K562 (cell line): ENCODE results near the gene STARD6. TPM values are rescaled to one million over a fixed set of nuclear protein-coding genes. Genes with fewer than 3 reads are reported as not detected.

Experiments
- ATAC-seq: fragments of 200-7000 bp; cut with Tn5 transposase; 3 replicates; pipeline ENCODE4 v1.9.1; 2020; ENCODE audit warnings: moderate library complexity
- BruUV-seq: library from RNA; stranded (reverse); fragments of 400-500 nt; replicated peaks from 2 replicates; lab custom pipeline; 2021; lab: Mats Ljungman, UMichigan
- CTCF ChIA-PET: fragments of 300-600 bp; formaldehyde crosslinking; extraction: SDS; loops from one replicate; lab custom pipeline; 2021; ENCODE audit warnings: low intra/inter-chr PET ratio; lab: Yijun Ruan, JAX
- POLR2A ChIA-PET: fragments of 300-600, 350-650 bp; sonication (Branson Sonifier 250); formaldehyde crosslinking; extraction: SDS; loops from one replicate; lab custom pipeline; 2021; ENCODE audit warnings: antibody characterized with exemption, inconsistent platforms; lab: Yijun Ruan, JAX
- DNase-seq, 4 experiments: peaks; one replicate each; pipeline versions ENCODE4 v3.0.0 to v3.0.0-alpha.2; 2011 to 2018; ENCODE audit warnings: low spot score in 3 of 4, mixed read lengths in 3 of 4; ENCODE audit errors: extremely low read depth in 1 of 4
- FAIRE-seq: peaks from 2 replicates; lab custom pipeline; 2011; peaks lifted over from hg19 to GRCh38; lab: Jason Lieb, UNC
- H2AFZ ChIP-seq: 2 replicates; pipeline ENCODE4 v1.6.0; 2011; ENCODE audit warnings: low read depth, low read length, control low read depth, inconsistent platforms
- H3K27ac ChIP-seq: fragments of 200-600 bp; 3 replicates; pipeline ENCODE4 v1.8.0; 2011; ENCODE audit warnings: low read depth, mild to moderate bottlenecking, control low read depth, inconsistent platforms, low read length, moderate library complexity, mixed read lengths; ENCODE audit errors: extremely low read depth
- H3K27me3 ChIP-seq, 2 experiments: fragments of 300-600 bp in 1 of 2; 2 replicates in 1 of 2; 3 replicates in 1 of 2; pipeline versions ENCODE4 v1.6.0 to v1.8.0; 2011; ENCODE audit warnings: inconsistent platforms in 2 of 2, low read length in 2 of 2, mild to moderate bottlenecking in 1 of 2, mixed read lengths in 1 of 2, moderate library complexity in 1 of 2; ENCODE audit not compliant: control insufficient read depth in 2 of 2, insufficient read depth in 2 of 2
- H3K36me3 ChIP-seq: fragments of 300-600 bp; 3 replicates; pipeline ENCODE4 v1.8.0; 2011; ENCODE audit warnings: mild to moderate bottlenecking, low read length, inconsistent platforms; ENCODE audit not compliant: control insufficient read depth, insufficient read depth
- H3K4me1 ChIP-seq, 2 experiments: fragments of 200-600 bp in 1 of 2; replicated peaks in 1 of 2; 2 replicates in 1 of 2; 3 replicates in 1 of 2; pipeline versions ENCODE4 v1.5.1 to v1.8.0; 2011; ENCODE audit warnings: inconsistent platforms in 2 of 2, low read length in 2 of 2, mild to moderate bottlenecking in 1 of 2, mixed read lengths in 1 of 2, moderate library complexity in 1 of 2; ENCODE audit not compliant: control insufficient read depth in 2 of 2, insufficient read depth in 2 of 2
- H3K4me2 ChIP-seq: 2 replicates; pipeline ENCODE4 v1.6.1; 2011; ENCODE audit warnings: low read length, control low read depth, inconsistent platforms, mixed read lengths; ENCODE audit not compliant: insufficient read depth
- H3K4me3 ChIP-seq: fragments of 200-600 bp; sonication (generic), shearing (Covaris generic); 2 replicates; pipeline ENCODE4 v1.5.1; 2016; ENCODE audit warnings: control low read depth, inconsistent platforms
- H3K79me2 ChIP-seq: fragments of 200-600 bp; 3 replicates; pipeline ENCODE4 v1.8.0; 2011; ENCODE audit warnings: low read length, inconsistent platforms; ENCODE audit not compliant: control insufficient read depth, insufficient read depth
- H3K9ac ChIP-seq, 2 experiments: 2 replicates each; pipeline versions ENCODE4 v1.6.0 to v1.6.1; 2011; ENCODE audit warnings: low read depth in 2 of 2, low read length in 2 of 2, control low read depth in 1 of 2, inconsistent platforms in 1 of 2, mild to moderate bottlenecking in 1 of 2, mixed read lengths in 1 of 2; ENCODE audit not compliant: insufficient read depth in 1 of 2
- H3K9me1 ChIP-seq: one replicate; pipeline ENCODE4 v1.6.0; 2011; ENCODE audit warnings: inconsistent platforms, mild to moderate bottlenecking, low read length, moderate library complexity; ENCODE audit not compliant: control insufficient read depth, insufficient read depth
- H3K9me3 ChIP-seq: replicated peaks from 2 replicates; pipeline ENCODE4 v1.5.1; 2011; ENCODE audit warnings: low read depth, low read length, inconsistent platforms; ENCODE audit not compliant: control insufficient read depth, insufficient read depth
- H4K20me1 ChIP-seq: replicated peaks from 2 replicates; pipeline ENCODE4 v1.6.1; 2011; ENCODE audit warnings: low read length, inconsistent platforms, mixed read lengths; ENCODE audit not compliant: control insufficient read depth, insufficient read depth
- FOXA1 ChIP-seq: fragments of 450-650 bp; IDR thresholded peaks from 2 replicates; pipeline ENCODE4 v1.6.1; 2016; ENCODE audit warnings: mild to moderate bottlenecking, borderline replicate concordance
- RFX5 ChIP-seq: IDR thresholded peaks from 2 replicates; pipeline ENCODE4 v1.6.1; 2011; ENCODE audit warnings: low read depth, mild to moderate bottlenecking, improper control_type of control experiment, low read length
- TRIM28 ChIP-seq: fragments of 450-650 bp; IDR thresholded peaks from 2 replicates; pipeline ENCODE4 v1.6.1; 2017
- ZNF408 ChIP-seq: fragments of 250-450 bp; sonication (Bioruptor Pico); IDR thresholded peaks from 2 replicates; pipeline ENCODE4 v1.4.0; 2020; ENCODE audit warnings: low read depth, mild to moderate bottlenecking, moderate library complexity
- ZNF512 ChIP-seq: IDR thresholded peaks from 2 replicates; pipeline ENCODE4 v1.6.1; 2016; ENCODE audit warnings: missing genetic modification characterization, missing compliant biosample characterization
- ZNF518B ChIP-seq: fragments of 250-450 bp; sonication (Bioruptor Pico); IDR thresholded peaks from 2 replicates; pipeline ENCODE4 v1.5.0; 2021; ENCODE audit warnings: mild to moderate bottlenecking, moderate library complexity
- ZNF696 ChIP-seq: fragments of 250-450 bp; sonication (Bioruptor Pico); conservative IDR thresholded peaks from 2 replicates; pipeline ENCODE4 v1.4.0; 2020; ENCODE audit warnings: mild to moderate bottlenecking, moderate library complexity
- WGBS: fragments of 100-300 bp; shearing (Covaris generic); methylation state at CpG from one replicate; pipeline ENCODE4 v1.1.6; 2016; ENCODE audit warnings: low coverage, mixed read lengths; ENCODE audit not compliant: insufficient coverage; ENCODE audit errors: missing lambda C conversion rate; 5-methylcytosine and 5-hydroxymethylcytosine counted together
- in situ Hi-C: fragments of 300-500 bp; cut with MboI; formaldehyde crosslinking; loops from 4 replicates; pipeline ENCODE4 v1.15.0; 2018; ENCODE audit warnings: inconsistent platforms, mixed read lengths
- intact Hi-C: fragments of 100-400 bp; cut with micrococcal nuclease; formaldehyde crosslinking; loops from 2 replicates; pipeline ENCODE4 v1.14.2; 2022
- polyA plus RNA-seq, 8 experiments: library from polyadenylated mRNA; depleted of rRNA in 4 of 8; stranded (reverse) in 5 of 8; unstranded in 3 of 8; fragments of >200 nt; fragmentation: Nextera tagmentation in 2 of 8; fragmentation: Illumina TruSeq in 1 of 8; extraction: Ambion mirVana in 2 of 8; extraction: Trizol in 1 of 8; gene quantifications; 2 replicates each; pipeline versions ENCODE4 v1.2.1 to v1.2.3, GENCODE V29; 2011 to 2014; ENCODE audit warnings: inconsistent platforms in 1 of 8, missing spikeins in 1 of 8
- total RNA-seq, 7 experiments: library from RNA; depleted of rRNA in 6 of 7; stranded (reverse); fragments of >200 nt in 6 of 7; fragmentation: Illumina TruSeq in 2 of 7; extraction: Trizol in 2 of 7; gene quantifications; 2 replicates each; pipeline versions ENCODE4 v1.2.1 to v1.2.3, GENCODE V29; 2011 to 2021; ENCODE audit warnings: low replicate concordance in 1 of 7

STARD6 gene
- total and polyA plus RNA-seq, 9 of the 15 experiments (the other 6 are each of a cell fraction or from before 2014, with no cell fraction given), result 0.11 to 0.15 TPM; not detected in 7

GRCh38 chr18:54389143-54389505 is 31.5 kb upstream of the STARD6 start:
- H3K79me2 ChIP-seq, result no peaks in the 10 kb centered on the region
- H3K4me2 ChIP-seq, result peak overlapping the region; percentile 48; the same call in 1 of the 2 replicates
- DNase-seq, result no peak
- H3K4me3 ChIP-seq, result no peak overlapping the region
- FAIRE-seq, result no peak
- TF ChIP-seq FOXA1, result no peak
- TF ChIP-seq RFX5, result no peak
- no peak for TF ChIP-seq ZNF696
- TF ChIP-seq ZNF408 (CRISPR knock-in tag), result no peak
- TF ChIP-seq ZNF512 (tag), result no peak
- 0 out of 2 replicates have a peak, but pooled peaks have one; percentile 1 for TF ChIP-seq TRIM28
- TF ChIP-seq ZNF518B (CRISPR knock-in tag), result no peak
- no peaks in the 10 kb centered on the region for H3K27me3 ChIP-seq
- H3K9me3 ChIP-seq, result peaks cover 2% of the 10 kb centered on the region; the same call in 1 of the 2 replicates
- H2AFZ ChIP-seq, result peak overlapping the region; percentile 86
- POLR2A ChIA-PET, result interaction anchor here (0.7 kb wide), 1 partner anchor 180 kb away, joined by 3 read pairs; no protein-coding TSS in a partner anchor
- no peaks in the 10 kb centered on the region for H3K36me3 ChIP-seq
- CTCF ChIA-PET, result no interaction called here
- in situ Hi-C loops, result no loop called here
- H3K9me1 ChIP-seq, result no peaks in the 10 kb centered on the region
- intact Hi-C loops, result no loop called here
- BruUV-seq, result no TSS peak
- no peaks in the 10 kb centered on the region; the same call in 1 of the 2 replicates for H4K20me1 ChIP-seq
- H3K9ac ChIP-seq, result 0 out of 4 replicates have a peak overlapping the region, but pooled peaks of 1 of the 2 experiments have one; percentile 57
- H3K4me1 ChIP-seq, result peaks cover 6 to 24% of the 10 kb centered on the region in 2 experiments; a peak in 4 of 5 replicates
- no peak; the same call in 2 of the 3 replicates for ATAC-seq
- peak overlapping the region; percentile 87; the same call in 2 of the 3 replicates for H3K27ac ChIP-seq
- WGBS, result 21% methylated on average over 2 of the region's 2 CpGs
